ENCODE results near the gene KRTAP5-7.
"Not testable (repeated sequence)": the region's sequence is repeated elsewhere in the genome, so short reads cannot be mapped to it uniquely, and the experiment has no call there.

DNA sequence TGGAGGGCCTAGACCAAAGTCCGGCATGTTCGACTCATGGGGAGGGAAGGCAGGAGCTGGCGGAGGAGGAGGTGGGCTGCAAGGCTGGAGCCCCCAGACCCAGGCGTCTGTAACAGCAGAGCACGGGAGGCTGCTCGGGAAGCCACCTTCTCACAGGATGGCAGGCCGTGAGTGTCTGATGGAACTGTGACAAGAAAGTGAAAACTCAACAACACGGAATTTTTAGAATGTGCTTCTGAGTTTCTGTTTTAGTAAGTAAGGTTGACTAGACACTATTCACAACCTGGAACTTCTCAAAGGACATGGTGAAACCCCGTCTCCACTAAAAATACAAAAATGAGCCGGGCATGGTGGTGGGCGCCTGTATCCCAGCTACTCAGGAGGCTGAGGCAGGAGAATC lies 12.9 kb downstream of the KRTAP5-7 start:
- not testable (repeated sequence) for TF ChIP-seq POLR2A (IDR thresholded peaks at IDR 0.05; ENCODE audit: low read length); GATA1 (IDR thresholded peaks at IDR 0.05; ENCODE audit: low read depth, low read length)
